Activated T-cell treated with anti-CD3 and anti-CD28 coated beads, Interleukin-2, amount 50 U/mL, for 24 hours (primary cell): ENCODE results near the gene CLEC1A.

ENCODE experiments used
- DNase-seq: peaks from one replicate; pipeline ENCODE4 v3.0.0-alpha.2; 2020
- H3K27ac Mint-ChIP-seq: 2 replicates; pipeline ENCODE4 v1.8.0; 2020; ENCODE audit warnings: mild to moderate bottlenecking, mixed read lengths
- H3K27me3 Mint-ChIP-seq: 2 replicates; pipeline ENCODE4 v1.8.0; 2020; ENCODE audit warnings: mixed read lengths
- H3K36me3 Mint-ChIP-seq: 2 replicates; pipeline ENCODE4 v1.8.0; 2020; ENCODE audit warnings: low read depth, mixed read lengths
- H3K4me1 Mint-ChIP-seq: 2 replicates; pipeline ENCODE4 v1.8.0; 2020; ENCODE audit warnings: low read depth, mixed read lengths
- H3K4me3 Mint-ChIP-seq: 2 replicates; pipeline ENCODE4 v1.8.0; 2020; ENCODE audit warnings: mild to moderate bottlenecking, moderate library complexity, mixed read lengths
- H3K9me3 Mint-ChIP-seq: 2 replicates; pipeline ENCODE4 v1.8.0; 2020; ENCODE audit warnings: mixed read lengths

The CLEC1A gene

DNA sequence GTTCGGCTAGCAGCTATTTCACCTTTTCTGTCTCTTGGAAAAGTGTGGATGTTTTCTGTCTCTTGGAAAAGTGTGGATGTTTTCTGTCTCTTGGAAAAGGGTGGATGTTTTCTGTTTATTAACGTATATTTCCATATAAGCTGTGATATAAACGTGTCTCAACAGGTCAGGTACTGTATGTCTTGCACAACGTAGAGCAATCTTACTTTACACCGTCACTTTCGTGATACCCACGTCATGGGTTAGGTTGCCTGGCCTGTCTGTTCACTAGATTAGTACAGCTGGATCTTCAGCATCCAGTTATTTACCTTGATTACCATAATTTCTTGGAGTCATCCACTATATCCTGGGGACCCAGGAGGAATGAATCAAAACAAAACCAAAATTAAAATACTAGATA lies 17.1 kb upstream of the CLEC1A start:
- H3K4me1 Mint-ChIP-seq, result no peaks in the 10 kb centered on the region
- no peak overlapping the region for H3K27ac Mint-ChIP-seq
- no peaks in the 10 kb centered on the region for H3K27me3 Mint-ChIP-seq
- no peak overlapping the region for H3K4me3 Mint-ChIP-seq
- no peaks in the 10 kb centered on the region for H3K9me3 Mint-ChIP-seq
- no peak for DNase-seq
- no peaks in the 10 kb centered on the region for H3K36me3 Mint-ChIP-seq

DNA sequence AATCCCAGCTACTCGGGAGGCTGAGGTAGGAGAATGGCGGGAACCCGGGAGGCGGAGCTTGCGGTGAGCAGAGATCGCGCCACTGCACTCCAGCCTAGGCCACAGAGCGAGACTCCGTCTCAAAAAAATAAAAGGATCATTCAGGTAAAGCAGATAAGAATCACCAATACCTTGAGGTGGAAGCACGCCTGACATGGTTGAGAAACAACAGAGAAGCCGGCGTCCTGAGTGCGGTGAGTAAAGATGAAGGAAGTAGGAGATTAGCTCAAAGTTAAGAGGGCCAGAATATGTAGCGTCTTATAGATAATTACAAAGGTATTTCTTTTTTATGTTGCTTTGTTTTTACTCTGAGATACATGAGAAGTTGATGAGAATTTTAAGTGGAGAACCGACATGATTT lies 16.5 kb upstream of the CLEC1A start:
- Mint-ChIP-seq H3K4me1 (no peaks in the 10 kb centered on the region), H3K36me3 (no peaks in the 10 kb centered on the region), H3K9me3 (no peaks in the 10 kb centered on the region), H3K27me3 (no peaks in the 10 kb centered on the region), H3K27ac (no peak overlapping the region), H3K4me3 (no peak overlapping the region)
- DNase-seq, result no peak

DNA sequence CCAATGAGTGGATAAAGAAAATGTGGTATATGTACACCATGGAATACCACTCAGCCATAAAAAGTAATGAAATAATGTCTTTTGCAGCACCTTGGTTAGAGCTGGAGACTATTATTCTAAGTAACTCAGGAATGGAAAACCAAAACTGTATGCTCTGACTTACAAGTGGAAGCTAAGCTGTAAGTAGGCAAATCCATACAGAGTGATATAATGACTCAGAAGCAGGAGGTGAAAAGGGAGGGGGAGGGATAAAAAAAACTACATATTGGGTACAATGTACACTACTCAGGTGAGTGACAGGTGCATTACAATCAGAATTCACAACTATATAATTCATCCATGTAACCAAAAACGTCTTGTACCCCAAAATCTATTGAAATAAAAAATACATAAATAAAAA lies 15.1 kb upstream of the CLEC1A start:
- H3K4me3 Mint-ChIP-seq, result no peak overlapping the region
- H3K27ac Mint-ChIP-seq, result no peak overlapping the region
- H3K36me3 Mint-ChIP-seq, result no peaks in the 10 kb centered on the region
- H3K4me1 Mint-ChIP-seq, result no peaks in the 10 kb centered on the region
- H3K9me3 Mint-ChIP-seq, result no peaks in the 10 kb centered on the region
- DNase-seq, result no peak
- H3K27me3 Mint-ChIP-seq, result no peaks in the 10 kb centered on the region

DNA sequence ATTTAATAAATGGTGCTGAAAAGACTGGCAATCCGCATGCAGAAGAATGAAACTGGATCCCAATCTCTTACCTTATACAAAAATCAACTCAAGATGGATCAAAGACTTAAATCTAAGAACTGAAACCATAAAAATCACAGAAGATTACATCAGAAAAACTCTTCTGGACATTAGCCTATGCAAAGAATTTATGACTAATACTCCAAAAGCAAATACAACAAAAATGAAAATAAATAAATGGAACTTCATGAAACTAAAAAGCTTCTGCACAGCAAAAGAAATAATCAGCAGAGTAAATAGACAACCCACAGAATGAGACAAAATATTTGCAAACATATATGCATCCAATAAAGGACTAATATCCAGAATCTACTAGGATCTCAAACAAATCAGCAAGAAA lies 14.3 kb upstream of the CLEC1A start:
- Mint-ChIP-seq H3K4me1 (no peaks in the 10 kb centered on the region), H3K9me3 (no peaks in the 10 kb centered on the region), H3K27me3 (no peaks in the 10 kb centered on the region), H3K27ac (no peak overlapping the region), H3K4me3 (no peak overlapping the region), H3K36me3 (no peaks in the 10 kb centered on the region)
- no peak for DNase-seq

DNA sequence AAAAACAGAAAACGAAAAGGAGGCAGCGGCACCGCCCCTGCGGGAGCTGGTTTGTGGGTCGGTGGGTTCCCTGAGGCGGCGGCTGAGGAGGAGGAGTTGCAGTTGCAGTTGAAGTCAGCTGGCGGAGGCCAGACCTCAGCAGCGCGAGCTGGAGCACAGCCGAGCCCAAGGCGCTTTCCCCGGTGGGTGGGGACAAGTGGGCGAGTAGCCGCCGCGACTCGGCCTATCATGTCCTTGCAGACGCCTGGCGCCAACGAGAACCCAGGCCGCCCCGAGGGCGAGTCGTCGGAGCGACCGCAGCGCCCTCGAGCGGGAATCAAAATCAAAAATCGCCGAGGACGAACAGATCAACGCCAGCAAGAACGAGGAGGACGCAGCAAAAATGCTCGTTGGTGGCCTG lies 12.7 kb upstream of the CLEC1A start:
- H3K4me3 Mint-ChIP-seq, result no peak overlapping the region

DNA sequence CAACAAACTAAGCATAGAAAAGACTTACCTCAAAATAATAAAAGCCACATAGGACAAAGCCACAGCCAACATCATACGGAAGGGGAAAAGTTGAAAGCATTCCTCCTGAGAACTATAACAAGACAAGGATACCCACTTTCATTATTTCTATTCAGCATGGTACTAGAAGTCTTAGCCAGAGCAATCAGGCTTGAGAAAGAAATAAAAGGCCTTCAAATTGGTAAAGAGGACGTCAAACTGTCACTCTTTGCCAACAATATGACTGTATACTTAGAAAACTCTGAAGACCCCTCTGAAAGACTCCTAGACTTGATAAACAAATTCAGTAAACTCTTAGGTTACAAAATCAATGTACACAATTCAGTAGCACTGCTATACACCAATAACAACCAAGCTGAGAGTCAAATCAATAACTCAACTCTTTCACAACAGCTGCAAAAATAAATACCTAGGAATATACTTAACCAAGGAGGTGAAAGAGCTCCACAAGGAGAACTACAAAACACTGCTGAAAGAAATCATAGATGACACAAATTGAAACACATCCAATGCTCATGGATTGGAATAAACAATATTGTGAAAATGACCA lies 11.6 kb upstream of the CLEC1A start:
- H3K4me3 Mint-ChIP-seq, result no peak overlapping the region
- no peaks in the 10 kb centered on the region for H3K9me3 Mint-ChIP-seq
- H3K27me3 Mint-ChIP-seq, result peaks cover 7% of the 10 kb centered on the region
- DNase-seq, result no peak
- H3K36me3 Mint-ChIP-seq, result no peaks in the 10 kb centered on the region
- H3K27ac Mint-ChIP-seq, result no peak overlapping the region
- H3K4me1 Mint-ChIP-seq, result no peaks in the 10 kb centered on the region

More for the DNA sequence above, 12.7 kb upstream of the CLEC1A start:
- H3K27ac Mint-ChIP-seq, result no peak overlapping the region
- no peaks in the 10 kb centered on the region for H3K36me3 Mint-ChIP-seq
- no peaks in the 10 kb centered on the region for H3K27me3 Mint-ChIP-seq
- H3K9me3 Mint-ChIP-seq, result no peaks in the 10 kb centered on the region
- DNase-seq, result no peak
- no peaks in the 10 kb centered on the region for H3K4me1 Mint-ChIP-seq

DNA sequence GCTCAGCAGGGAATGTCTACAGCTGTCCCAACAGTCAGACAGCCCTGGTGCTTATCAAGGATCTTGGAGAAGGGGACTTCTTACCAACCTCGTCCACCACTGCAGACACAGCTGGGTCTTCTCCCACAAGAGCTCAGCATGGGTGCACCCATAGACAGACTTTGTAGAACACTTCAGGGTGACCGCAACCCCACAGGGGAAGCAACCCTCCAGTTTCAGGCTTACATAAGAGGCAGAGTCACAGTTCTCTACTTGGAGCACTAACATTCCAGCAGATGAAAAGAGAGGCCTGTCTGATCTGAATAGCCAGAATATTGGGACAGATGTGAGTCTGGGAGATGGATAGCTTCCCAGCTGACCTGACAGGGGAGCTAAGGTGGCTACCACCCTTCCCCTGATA lies 3.5 kb upstream of the CLEC1A start:
- Mint-ChIP-seq H3K4me3 (no peak overlapping the region), H3K4me1 (no peaks in the 10 kb centered on the region), H3K27ac (no peak overlapping the region), H3K27me3 (peaks cover 19% of the 10 kb centered on the region), H3K36me3 (no peaks in the 10 kb centered on the region), H3K9me3 (peaks cover 6% of the 10 kb centered on the region)
- no peak for DNase-seq

DNA sequence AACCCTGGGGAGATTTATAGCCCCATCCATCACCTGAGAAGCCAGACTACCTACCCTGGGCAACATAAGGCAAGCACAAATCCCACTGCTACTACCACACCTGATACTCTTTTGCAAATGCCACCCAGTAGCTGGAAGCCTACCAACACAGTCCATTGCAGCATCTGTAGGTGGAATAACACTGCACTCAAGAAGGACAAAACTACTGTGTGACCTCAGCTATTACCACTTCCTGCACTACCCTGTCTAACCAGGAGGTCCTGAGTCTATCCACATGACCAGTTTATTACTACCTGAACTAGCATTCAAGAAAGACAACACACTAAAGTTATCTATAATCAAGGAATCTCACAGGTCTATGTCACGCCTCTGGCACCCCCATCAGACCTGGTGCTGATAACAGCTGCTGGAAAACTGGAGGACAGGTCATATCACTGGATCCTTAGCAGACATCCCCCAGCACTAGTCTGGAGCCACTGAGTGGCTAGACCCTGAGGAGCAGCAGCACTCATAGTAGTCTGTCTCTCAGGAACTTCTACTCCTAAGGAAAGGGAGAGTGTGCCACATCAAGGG lies 2.9 kb upstream of the CLEC1A start:
- DNase-seq, result no peak
- H3K27me3 Mint-ChIP-seq, result peaks cover 19% of the 10 kb centered on the region
- H3K36me3 Mint-ChIP-seq, result no peaks in the 10 kb centered on the region
- peaks cover 6% of the 10 kb centered on the region for H3K9me3 Mint-ChIP-seq
- no peak overlapping the region for H3K4me3 Mint-ChIP-seq
- no peak overlapping the region for H3K27ac Mint-ChIP-seq
- H3K4me1 Mint-ChIP-seq, result no peaks in the 10 kb centered on the region

DNA sequence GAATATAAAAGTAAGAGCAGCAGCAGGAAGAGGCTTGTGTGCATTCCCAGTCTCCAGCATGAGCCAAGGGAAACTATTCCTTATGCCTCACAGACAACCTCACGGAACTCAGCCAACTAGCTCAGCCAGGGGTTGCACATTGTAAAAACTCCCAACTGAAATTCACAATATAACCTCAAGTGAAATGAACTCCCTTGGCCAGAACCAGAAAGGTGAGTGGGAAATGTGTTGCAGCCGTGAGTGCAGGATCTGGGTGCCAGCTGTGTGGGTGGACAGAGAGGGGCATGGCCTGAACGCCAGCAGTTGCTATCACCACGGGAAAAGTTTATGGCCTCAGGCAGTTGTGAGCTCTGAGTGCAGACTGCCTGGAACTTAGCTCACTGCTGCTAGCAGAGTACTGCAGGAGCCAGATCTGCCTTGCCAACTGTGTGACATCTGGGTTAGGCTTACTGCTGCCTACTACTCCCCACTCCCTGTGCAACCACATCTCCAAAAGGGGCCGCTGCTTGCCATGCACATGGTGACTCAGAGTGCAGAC lies 2.3 kb upstream of the CLEC1A start:
- no peaks in the 10 kb centered on the region for H3K4me1 Mint-ChIP-seq
- peaks cover 18% of the 10 kb centered on the region for H3K27me3 Mint-ChIP-seq
- DNase-seq, result no peak
- no peak overlapping the region for H3K4me3 Mint-ChIP-seq
- no peak overlapping the region for H3K27ac Mint-ChIP-seq
- H3K9me3 Mint-ChIP-seq, result peaks cover 6% of the 10 kb centered on the region
- H3K36me3 Mint-ChIP-seq, result no peaks in the 10 kb centered on the region

DNA sequence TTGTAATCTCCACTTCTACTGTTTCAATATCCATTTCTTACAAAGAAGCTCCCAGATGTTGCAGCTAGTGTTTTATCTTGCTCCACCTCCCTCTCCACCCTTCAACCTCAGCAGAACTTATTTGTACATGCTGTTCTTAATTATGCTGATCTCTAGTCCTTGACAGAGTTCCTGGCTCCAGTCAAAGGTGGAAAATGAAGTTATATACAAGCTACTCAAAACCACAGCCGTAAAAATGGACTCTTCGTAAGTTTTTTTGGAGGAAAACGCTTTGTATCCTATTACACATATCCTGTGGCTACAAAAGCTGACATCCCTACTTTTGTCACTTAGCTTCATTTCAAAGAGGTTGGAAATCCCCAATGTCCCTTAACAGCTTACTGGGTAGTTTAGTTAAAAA lies 1.3 kb downstream of the CLEC1A start:
- DNase-seq, result no peak
- Mint-ChIP-seq H3K36me3 (no peaks in the 10 kb centered on the region), H3K27ac (no peak overlapping the region), H3K9me3 (no peaks in the 10 kb centered on the region), H3K4me1 (no peaks in the 10 kb centered on the region), H3K4me3 (no peak overlapping the region), H3K27me3 (peaks cover 11% of the 10 kb centered on the region)

DNA sequence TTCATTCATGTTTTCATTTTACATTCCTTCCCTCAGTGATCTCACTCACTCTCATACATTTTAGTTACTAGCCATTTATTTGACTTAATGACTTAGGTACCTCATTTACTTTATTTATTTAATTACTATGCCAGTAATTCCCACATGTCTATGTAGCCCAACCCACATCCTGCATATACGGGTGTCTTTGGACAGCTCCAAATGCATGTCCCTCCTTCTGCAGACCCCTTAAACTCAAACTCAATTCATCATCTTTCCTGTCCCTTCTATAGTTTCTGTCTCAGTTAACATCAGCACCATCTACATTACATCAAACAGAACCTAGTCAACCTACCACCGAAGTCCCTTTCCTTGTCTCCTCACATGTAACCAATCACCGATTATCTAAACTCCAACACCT lies 2.8 kb downstream of the CLEC1A start:
- Mint-ChIP-seq H3K4me1 (no peaks in the 10 kb centered on the region), H3K4me3 (no peak overlapping the region), H3K27me3 (peaks cover 1% of the 10 kb centered on the region), H3K9me3 (no peaks in the 10 kb centered on the region), H3K27ac (no peak overlapping the region), H3K36me3 (no peaks in the 10 kb centered on the region)
- DNase-seq, result no peak

DNA sequence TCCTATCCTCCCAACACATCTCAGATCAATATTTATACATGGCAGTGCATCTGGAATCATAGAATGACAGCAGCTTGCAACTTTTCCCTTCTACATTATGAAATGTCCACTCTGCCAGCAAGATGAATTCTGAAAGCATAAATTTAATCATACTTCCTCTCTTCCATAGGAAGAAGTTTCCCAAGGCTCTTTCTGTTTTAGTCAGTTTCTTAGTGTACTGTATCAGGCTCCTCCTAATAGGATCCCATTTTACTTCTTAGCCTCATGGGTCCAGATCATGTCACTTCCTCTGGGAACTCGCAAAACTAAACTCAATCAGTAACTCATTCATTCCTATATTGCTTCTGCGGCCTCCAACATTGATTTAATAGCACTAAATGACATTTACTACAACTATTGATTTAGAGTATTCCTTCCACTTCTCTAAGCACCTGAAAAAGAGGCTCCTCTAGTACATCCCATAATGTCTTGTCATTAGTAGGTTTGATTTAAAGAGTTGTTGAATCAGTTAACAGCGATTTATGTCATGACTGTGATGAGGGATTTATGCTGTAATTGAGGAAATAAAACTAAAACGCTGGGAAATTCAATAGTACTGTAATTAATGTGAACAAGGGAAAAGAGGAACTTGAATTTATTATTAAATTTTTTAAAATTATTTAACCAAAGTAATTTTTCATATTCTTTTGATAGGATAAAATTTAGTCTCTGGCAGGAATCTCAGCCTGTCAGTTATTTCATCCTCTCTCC lies 4.0 kb downstream of the CLEC1A start:
- no peaks in the 10 kb centered on the region for H3K36me3 Mint-ChIP-seq
- no peaks in the 10 kb centered on the region for H3K9me3 Mint-ChIP-seq
- no peak for DNase-seq
- H3K27me3 Mint-ChIP-seq, result peaks cover 7% of the 10 kb centered on the region
- H3K27ac Mint-ChIP-seq, result no peak overlapping the region
- no peak overlapping the region for H3K4me3 Mint-ChIP-seq
- peaks cover 3% of the 10 kb centered on the region for H3K4me1 Mint-ChIP-seq

DNA sequence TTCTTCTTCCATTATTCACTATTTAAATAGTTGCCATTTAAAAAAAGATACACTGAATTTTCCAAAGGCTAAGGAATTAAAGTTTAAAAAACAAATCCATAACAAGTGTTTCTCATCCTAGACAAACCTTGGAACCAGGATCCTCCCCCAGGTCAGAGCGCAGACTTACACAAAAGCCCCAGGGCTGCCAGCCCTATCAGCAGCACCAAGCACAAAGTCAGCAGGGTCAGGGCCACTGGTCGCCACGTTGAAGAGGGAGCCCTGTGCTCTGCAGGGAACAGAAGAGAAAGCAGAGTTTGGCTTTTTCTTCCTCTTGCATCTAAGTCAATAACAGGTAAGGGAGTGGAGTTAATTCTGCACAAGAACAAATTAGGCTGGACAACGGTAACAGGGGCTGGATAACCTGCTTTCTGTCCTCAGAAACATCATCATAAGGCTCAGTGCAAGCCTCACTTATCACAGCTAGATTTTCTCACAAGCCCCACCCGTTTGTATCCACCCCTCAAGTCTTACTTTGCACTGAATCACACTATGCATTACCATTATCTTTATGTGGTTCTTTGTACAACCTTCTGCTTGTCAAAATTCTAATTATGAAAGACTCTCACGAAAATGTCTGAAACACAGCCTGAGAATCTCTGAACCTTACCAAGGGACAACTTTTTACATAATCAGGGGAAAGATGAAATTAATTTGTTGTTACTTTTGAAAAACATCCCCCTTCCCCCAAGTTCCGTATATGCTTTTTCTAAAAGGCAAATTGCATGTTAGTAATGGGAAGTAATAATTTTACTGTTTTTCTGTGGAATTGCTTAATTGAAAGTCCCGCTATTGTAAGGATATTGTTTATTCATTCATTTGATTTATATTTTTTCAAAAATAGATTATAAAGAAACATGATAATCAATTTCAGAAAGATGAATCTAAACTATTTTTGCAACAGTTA lies 9.6 kb downstream of the CLEC1A start:
- Mint-ChIP-seq H3K36me3 (peaks cover 1% of the 10 kb centered on the region), H3K27ac (no peak overlapping the region), H3K9me3 (peaks cover 4% of the 10 kb centered on the region), H3K4me3 (no peak overlapping the region), H3K27me3 (peaks cover 14% of the 10 kb centered on the region), H3K4me1 (peaks cover 5% of the 10 kb centered on the region)
- DNase-seq, result no peak

DNA sequence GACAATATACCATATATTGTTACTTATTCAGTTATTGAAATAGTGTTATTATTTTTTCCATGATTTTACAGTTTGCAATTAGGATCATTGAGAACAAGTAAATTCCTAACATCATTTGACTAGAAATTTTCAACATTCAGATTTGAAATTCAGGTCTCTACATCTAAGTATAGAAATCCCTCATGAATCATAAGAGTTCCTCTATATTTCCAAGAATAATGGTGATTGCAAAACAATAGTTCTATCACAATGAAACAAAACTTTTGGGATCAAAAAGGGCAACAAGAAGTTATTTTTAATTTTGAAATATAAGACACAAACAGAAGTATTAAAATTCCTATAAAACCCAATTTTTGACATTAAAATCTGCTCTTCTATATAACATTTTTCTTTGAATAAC lies 10.8 kb downstream of the CLEC1A start:
- H3K27me3 Mint-ChIP-seq, result peaks cover 14% of the 10 kb centered on the region
- no peak overlapping the region for H3K27ac Mint-ChIP-seq
- peaks cover 2% of the 10 kb centered on the region for H3K36me3 Mint-ChIP-seq
- H3K4me3 Mint-ChIP-seq, result no peak overlapping the region
- peaks cover 9% of the 10 kb centered on the region for H3K9me3 Mint-ChIP-seq
- DNase-seq, result no peak
- H3K4me1 Mint-ChIP-seq, result peaks cover 5% of the 10 kb centered on the region
